GM12873 (cell line): Measurements from ENCODE around the gene LRRC8B.

Source experiments
- CTCF ChIP-seq: IDR thresholded peaks from 2 replicates; pipeline ENCODE4 v1.5.1; 2012; ENCODE audit warnings: low read depth, mild to moderate bottlenecking, moderate library complexity, low read length, control low read depth; ENCODE audit not compliant: insufficient read depth; ENCODE audit errors: missing control alignments

Gene LRRC8B

GRCh38 chr1:89535537-89535936, 10.9 kb downstream of the LRRC8B start:
- TF ChIP-seq CTCF: no peak

GRCh38 chr1:89536555-89537341, 12.1 kb downstream of the LRRC8B start:
- TF ChIP-seq CTCF: no peak

- no peak for TF ChIP-seq CTCF
Measured at GRCh38 chr1:89538361-89538760, 13.7 kb downstream of the LRRC8B start.

- TF ChIP-seq CTCF: no peak
Measured at GRCh38 chr1:89539128-89539527, 14.5 kb downstream of the LRRC8B start.

- no peak for TF ChIP-seq CTCF
Measured at GRCh38 chr1:89540406-89540970, 15.9 kb downstream of the LRRC8B start.

- TF ChIP-seq CTCF: no peak
Measured at GRCh38 chr1:89542345-89542744, 17.7 kb downstream of the LRRC8B start.

GRCh38 chr1:89545264-89546038, 20.8 kb downstream of the LRRC8B start:
- TF ChIP-seq CTCF: no peak
